K562 (cell line): ENCODE measurements around the gene FILIP1L. TPM values are rescaled to one million over a fixed set of nuclear protein-coding genes. Genes with fewer than 3 reads are reported as not detected.

Experiments
- ATAC-seq: fragments of 200-7000 bp; cut with Tn5 transposase; 3 replicates; pipeline ENCODE4 v1.9.1; 2020; ENCODE audit warnings: moderate library complexity
- BruUV-seq: library from RNA; stranded (reverse); fragments of 400-500 nt; replicated peaks from 2 replicates; lab custom pipeline; 2021; lab: Mats Ljungman, UMichigan
- CTCF ChIA-PET: fragments of 300-600 bp; formaldehyde crosslinking; extraction: SDS; loops from one replicate; lab custom pipeline; 2021; ENCODE audit warnings: low intra/inter-chr PET ratio; lab: Yijun Ruan, JAX
- POLR2A ChIA-PET: fragments of 300-600, 350-650 bp; sonication (Branson Sonifier 250); formaldehyde crosslinking; extraction: SDS; loops from one replicate; lab custom pipeline; 2021; ENCODE audit warnings: antibody characterized with exemption, inconsistent platforms; lab: Yijun Ruan, JAX
- DNase-seq, 4 experiments: peaks; one replicate each; pipeline versions ENCODE4 v3.0.0 to v3.0.0-alpha.2; 2011 to 2018; ENCODE audit warnings: low spot score in 3 of 4, mixed read lengths in 3 of 4; ENCODE audit errors: extremely low read depth in 1 of 4
- FAIRE-seq: peaks from 2 replicates; lab custom pipeline; 2011; peaks lifted over from hg19 to GRCh38; lab: Jason Lieb, UNC
- H2AFZ ChIP-seq: 2 replicates; pipeline ENCODE4 v1.6.0; 2011; ENCODE audit warnings: low read depth, low read length, control low read depth, inconsistent platforms
- H3K27ac ChIP-seq: fragments of 200-600 bp; 3 replicates; pipeline ENCODE4 v1.8.0; 2011; ENCODE audit warnings: low read depth, mild to moderate bottlenecking, control low read depth, inconsistent platforms, low read length, moderate library complexity, mixed read lengths; ENCODE audit errors: extremely low read depth
- H3K27me3 ChIP-seq, 2 experiments: fragments of 300-600 bp in 1 of 2; 2 replicates in 1 of 2; 3 replicates in 1 of 2; pipeline versions ENCODE4 v1.6.0 to v1.8.0; 2011; ENCODE audit warnings: inconsistent platforms in 2 of 2, low read length in 2 of 2, mild to moderate bottlenecking in 1 of 2, mixed read lengths in 1 of 2, moderate library complexity in 1 of 2; ENCODE audit not compliant: control insufficient read depth in 2 of 2, insufficient read depth in 2 of 2
- H3K36me3 ChIP-seq: fragments of 300-600 bp; 3 replicates; pipeline ENCODE4 v1.8.0; 2011; ENCODE audit warnings: mild to moderate bottlenecking, low read length, inconsistent platforms; ENCODE audit not compliant: control insufficient read depth, insufficient read depth
- H3K4me1 ChIP-seq, 2 experiments: fragments of 200-600 bp in 1 of 2; replicated peaks in 1 of 2; 2 replicates in 1 of 2; 3 replicates in 1 of 2; pipeline versions ENCODE4 v1.5.1 to v1.8.0; 2011; ENCODE audit warnings: inconsistent platforms in 2 of 2, low read length in 2 of 2, mild to moderate bottlenecking in 1 of 2, mixed read lengths in 1 of 2, moderate library complexity in 1 of 2; ENCODE audit not compliant: control insufficient read depth in 2 of 2, insufficient read depth in 2 of 2
- H3K4me2 ChIP-seq: 2 replicates; pipeline ENCODE4 v1.6.1; 2011; ENCODE audit warnings: low read length, control low read depth, inconsistent platforms, mixed read lengths; ENCODE audit not compliant: insufficient read depth
- H3K4me3 ChIP-seq: fragments of 200-600 bp; sonication (generic), shearing (Covaris generic); 2 replicates; pipeline ENCODE4 v1.5.1; 2016; ENCODE audit warnings: control low read depth, inconsistent platforms
- H3K79me2 ChIP-seq: fragments of 200-600 bp; 3 replicates; pipeline ENCODE4 v1.8.0; 2011; ENCODE audit warnings: low read length, inconsistent platforms; ENCODE audit not compliant: control insufficient read depth, insufficient read depth
- H3K9ac ChIP-seq, 2 experiments: 2 replicates each; pipeline versions ENCODE4 v1.6.0 to v1.6.1; 2011; ENCODE audit warnings: low read depth in 2 of 2, low read length in 2 of 2, control low read depth in 1 of 2, inconsistent platforms in 1 of 2, mild to moderate bottlenecking in 1 of 2, mixed read lengths in 1 of 2; ENCODE audit not compliant: insufficient read depth in 1 of 2
- H3K9me1 ChIP-seq: one replicate; pipeline ENCODE4 v1.6.0; 2011; ENCODE audit warnings: inconsistent platforms, mild to moderate bottlenecking, low read length, moderate library complexity; ENCODE audit not compliant: control insufficient read depth, insufficient read depth
- H3K9me3 ChIP-seq: replicated peaks from 2 replicates; pipeline ENCODE4 v1.5.1; 2011; ENCODE audit warnings: low read depth, low read length, inconsistent platforms; ENCODE audit not compliant: control insufficient read depth, insufficient read depth
- H4K20me1 ChIP-seq: replicated peaks from 2 replicates; pipeline ENCODE4 v1.6.1; 2011; ENCODE audit warnings: low read length, inconsistent platforms, mixed read lengths; ENCODE audit not compliant: control insufficient read depth, insufficient read depth
- ARID1B ChIP-seq: fragments of 450-650 bp; IDR thresholded peaks from 2 replicates; pipeline ENCODE4 v1.6.1; 2016; ENCODE audit warnings: antibody characterized with exemption, mild to moderate bottlenecking, inconsistent platforms
- FOXO4 ChIP-seq: fragments of 450-650 bp; formaldehyde crosslinking; IDR thresholded peaks from 2 replicates; pipeline ENCODE4 v1.4.0; 2020; ENCODE audit warnings: mild to moderate bottlenecking, moderate library complexity
- FUS ChIP-seq: fragments of 200-400 bp; formaldehyde crosslinking; optimal IDR thresholded peaks from 2 replicates; pipeline ENCODE3; 2017; ENCODE audit warnings: low read depth, low read length
- RFX1 ChIP-seq: fragments of 450-650 bp; IDR thresholded peaks from 2 replicates; pipeline ENCODE4 v1.6.1; 2016; ENCODE audit warnings: mild to moderate bottlenecking, moderate library complexity
- TFAP4 ChIP-seq: sonication (generic); formaldehyde crosslinking; IDR thresholded peaks from 2 replicates; pipeline ENCODE4 v1.8.0; 2022; ENCODE audit warnings: missing genetic modification reagents, mild to moderate bottlenecking, moderate library complexity, borderline replicate concordance
- ZNF655 ChIP-seq: fragments of 250-450 bp; sonication (Bioruptor Pico); IDR thresholded peaks from 2 replicates; pipeline ENCODE4 v1.5.0; 2021
- WGBS: fragments of 100-300 bp; shearing (Covaris generic); methylation state at CpG from one replicate; pipeline ENCODE4 v1.1.6; 2016; ENCODE audit warnings: low coverage, mixed read lengths; ENCODE audit not compliant: insufficient coverage; ENCODE audit errors: missing lambda C conversion rate; 5-methylcytosine and 5-hydroxymethylcytosine counted together
- in situ Hi-C: fragments of 300-500 bp; cut with MboI; formaldehyde crosslinking; loops from 4 replicates; pipeline ENCODE4 v1.15.0; 2018; ENCODE audit warnings: inconsistent platforms, mixed read lengths
- intact Hi-C: fragments of 100-400 bp; cut with micrococcal nuclease; formaldehyde crosslinking; loops from 2 replicates; pipeline ENCODE4 v1.14.2; 2022
- polyA plus RNA-seq, 8 experiments: library from polyadenylated mRNA; depleted of rRNA in 4 of 8; stranded (reverse) in 5 of 8; unstranded in 3 of 8; fragments of >200 nt; fragmentation: Nextera tagmentation in 2 of 8; fragmentation: Illumina TruSeq in 1 of 8; extraction: Ambion mirVana in 2 of 8; extraction: Trizol in 1 of 8; gene quantifications; 2 replicates each; pipeline versions ENCODE4 v1.2.1 to v1.2.3, GENCODE V29; 2011 to 2014; ENCODE audit warnings: inconsistent platforms in 1 of 8, missing spikeins in 1 of 8
- total RNA-seq, 7 experiments: library from RNA; depleted of rRNA in 6 of 7; stranded (reverse); fragments of >200 nt in 6 of 7; fragmentation: Illumina TruSeq in 2 of 7; extraction: Trizol in 2 of 7; gene quantifications; 2 replicates each; pipeline versions ENCODE4 v1.2.1 to v1.2.3, GENCODE V29; 2011 to 2021; ENCODE audit warnings: low replicate concordance in 1 of 7
- TF ChIP-seq, protein P1 (sequence below), 2 experiments: fragments of 450-650 bp; formaldehyde crosslinking in 1 of 2; IDR thresholded peaks; 2 replicates each; pipeline versions ENCODE4 v1.4.0 to v1.6.1; 2014 to 2020; ENCODE audit warnings: mild to moderate bottlenecking in 2 of 2, borderline replicate concordance in 1 of 2, low read depth in 1 of 2

Gene FILIP1L
- total and polyA plus RNA-seq, 9 of the 15 experiments (the other 6 are each of a cell fraction or from before 2014, with no cell fraction given), result 0.50 to 2.1 (median 1.1) TPM

DNA sequence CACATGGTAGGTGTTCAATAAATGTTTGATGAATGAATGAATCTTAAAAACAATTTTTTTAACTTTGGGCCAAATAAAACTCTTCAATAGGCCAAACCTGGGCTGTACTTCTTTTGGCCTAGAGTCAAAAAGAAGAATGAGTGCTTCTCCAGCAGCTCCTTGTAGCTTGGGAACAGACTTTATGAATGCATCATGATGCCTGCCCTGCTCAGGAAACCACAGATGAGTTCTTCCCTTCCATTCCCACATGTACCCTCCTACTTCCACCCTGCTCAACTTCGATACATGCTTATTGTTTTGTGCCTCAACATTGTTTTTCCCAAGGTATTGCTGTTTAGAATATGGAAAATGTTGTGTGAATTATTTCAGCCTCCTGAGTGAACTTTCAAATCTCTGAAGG lies 87.0 kb downstream of the FILIP1L start:
- Histone ChIP-seq H3K9me1 (no peaks in the 10 kb centered on the region), H3K9ac (no peak overlapping the region), H3K4me3 (no peak overlapping the region), H3K36me3 (no peaks in the 10 kb centered on the region), H3K9me3 (no peaks in the 10 kb centered on the region), H3K4me2 (no peak overlapping the region), H3K27ac (no peak overlapping the region), H3K79me2 (no peaks in the 10 kb centered on the region), H2AFZ (no peak overlapping the region), H3K4me1 (peaks cover 0 to 29% of the 10 kb centered on the region in 2 experiments; a peak in 2 of 5 replicates), H4K20me1 (peaks cover 4% of the 10 kb centered on the region; the same call in 1 of the 2 replicates), H3K27me3 (no peaks in the 10 kb centered on the region)
- 83% methylated on average over 1 of the region's 1 CpG for WGBS
- in situ Hi-C loops, result no loop called here
- intact Hi-C loops, result no loop called here
- FAIRE-seq (no peak), DNase-seq (no peak), ATAC-seq (no peak)
- BruUV-seq, result no TSS peak
- CTCF ChIA-PET, result no interaction called here
- POLR2A ChIA-PET, result interaction anchor here (1.2 kb wide), 1 partner anchor 186 kb away, joined by 3 read pairs; no protein-coding TSS in a partner anchor
- TF ChIP-seq FUS (no peak), ZNF655 (CRISPR knock-in tag) (no peak), TFAP4 (CRISPR knock-in tag) (no peak), RFX1 (no peak), ARID1B (no peak), FOXO4 (CRISPR knock-in tag) (no peak)
- TF ChIP-seq, protein P1, sequence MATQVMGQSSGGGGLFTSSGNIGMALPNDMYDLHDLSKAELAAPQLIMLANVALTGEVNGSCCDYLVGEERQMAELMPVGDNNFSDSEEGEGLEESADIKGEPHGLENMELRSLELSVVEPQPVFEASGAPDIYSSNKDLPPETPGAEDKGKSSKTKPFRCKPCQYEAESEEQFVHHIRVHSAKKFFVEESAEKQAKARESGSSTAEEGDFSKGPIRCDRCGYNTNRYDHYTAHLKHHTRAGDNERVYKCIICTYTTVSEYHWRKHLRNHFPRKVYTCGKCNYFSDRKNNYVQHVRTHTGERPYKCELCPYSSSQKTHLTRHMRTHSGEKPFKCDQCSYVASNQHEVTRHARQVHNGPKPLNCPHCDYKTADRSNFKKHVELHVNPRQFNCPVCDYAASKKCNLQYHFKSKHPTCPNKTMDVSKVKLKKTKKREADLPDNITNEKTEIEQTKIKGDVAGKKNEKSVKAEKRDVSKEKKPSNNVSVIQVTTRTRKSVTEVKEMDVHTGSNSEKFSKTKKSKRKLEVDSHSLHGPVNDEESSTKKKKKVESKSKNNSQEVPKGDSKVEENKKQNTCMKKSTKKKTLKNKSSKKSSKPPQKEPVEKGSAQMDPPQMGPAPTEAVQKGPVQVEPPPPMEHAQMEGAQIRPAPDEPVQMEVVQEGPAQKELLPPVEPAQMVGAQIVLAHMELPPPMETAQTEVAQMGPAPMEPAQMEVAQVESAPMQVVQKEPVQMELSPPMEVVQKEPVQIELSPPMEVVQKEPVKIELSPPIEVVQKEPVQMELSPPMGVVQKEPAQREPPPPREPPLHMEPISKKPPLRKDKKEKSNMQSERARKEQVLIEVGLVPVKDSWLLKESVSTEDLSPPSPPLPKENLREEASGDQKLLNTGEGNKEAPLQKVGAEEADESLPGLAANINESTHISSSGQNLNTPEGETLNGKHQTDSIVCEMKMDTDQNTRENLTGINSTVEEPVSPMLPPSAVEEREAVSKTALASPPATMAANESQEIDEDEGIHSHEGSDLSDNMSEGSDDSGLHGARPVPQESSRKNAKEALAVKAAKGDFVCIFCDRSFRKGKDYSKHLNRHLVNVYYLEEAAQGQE (IDR thresholded peaks at IDR 0.05; ENCODE audit: borderline replicate concordance), result no peak
- TF ChIP-seq, protein P1 (CRISPR knock-in tag; IDR thresholded peaks at IDR 0.05; ENCODE audit: low read depth), result no peak
